Endothelial cell of umbilical vein (primary cell): Measurements from ENCODE around the gene COPZ2.

ENCODE experiments used
- MAX ChIP-seq: IDR thresholded peaks from 2 replicates; pipeline ENCODE4 v1.6.1; 2011; ENCODE audit not compliant: insufficient read depth, insufficient read length
- POLR2AphosphoS5 ChIP-seq: IDR thresholded peaks from 2 replicates; pipeline ENCODE4 v1.6.1; 2012; ENCODE audit warnings: low read depth, mild to moderate bottlenecking, control low read depth, low read length, moderate library complexity; ENCODE audit not compliant: insufficient read depth

- TF ChIP-seq MAX, result no peak
- no peak for TF ChIP-seq POLR2AphosphoS5
Measured at GRCh38 chr17:47986520-47986919, 51.1 kb downstream of the COPZ2 start.
